Measurements from ENCODE around the gene CACNA2D3. TPM values are rescaled to one million over a fixed set of nuclear protein-coding genes. Genes with fewer than 3 reads are reported as not detected.

Gene CACNA2D3
- total and polyA plus RNA-seq, 9 donors = 1.4 to 3.1 (median 2.3) TPM

DNA sequence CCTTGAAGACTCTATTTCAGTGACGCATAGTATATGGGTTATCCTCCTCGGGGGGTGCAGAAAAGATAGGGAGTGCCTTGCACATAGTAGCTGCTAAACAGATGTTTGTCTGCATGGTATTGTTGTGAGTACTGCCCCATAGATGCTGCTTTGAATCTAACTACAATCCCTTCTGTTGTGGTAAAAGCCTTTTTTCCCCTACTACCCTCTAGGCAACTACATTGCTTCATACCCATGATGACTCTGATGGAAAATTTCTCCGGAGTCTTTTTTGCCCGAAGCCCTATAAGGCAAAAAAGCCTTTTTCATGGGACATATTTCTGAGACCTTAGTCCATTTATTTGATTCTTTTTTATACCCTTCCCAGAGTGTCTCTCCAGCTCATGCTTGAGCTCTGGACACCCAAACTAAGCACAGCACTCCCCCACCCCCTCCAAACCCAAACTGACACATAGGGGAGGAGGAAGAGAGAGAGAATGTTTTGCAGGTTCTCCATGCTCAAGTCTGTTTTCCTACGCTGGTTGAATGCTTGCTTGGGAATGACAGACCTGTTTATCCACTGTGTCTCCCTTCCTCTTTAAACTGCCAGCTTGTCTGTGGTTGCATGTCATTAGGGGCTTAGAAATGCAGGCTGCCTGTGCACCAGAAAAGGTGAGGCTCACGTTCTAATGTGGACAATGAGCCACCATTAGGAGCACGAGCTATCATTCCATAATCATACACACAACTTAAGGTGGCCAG, 752.6 kb downstream of the CACNA2D3 start:
- Histone ChIP-seq H3K27me3 (ENCODE audit: control insufficient read depth, insufficient read depth, low read length) (no peaks in the 10 kb centered on the region), H3K4me1 (ENCODE audit: control insufficient read depth, insufficient read depth, low read length) (peaks cover 15% of the 10 kb centered on the region), H3K4me3 (ENCODE audit: low read length) (no peak overlapping the region), H3K36me3 (ENCODE audit: control insufficient read depth, insufficient read depth, low read length) (no peaks in the 10 kb centered on the region), H3K27ac (ENCODE audit: low read length) (no peak overlapping the region), H3K9me3 (replicated peaks; ENCODE audit: control insufficient read depth, low read depth, low read length) (no peaks in the 10 kb centered on the region)
- 100% methylated on average over 2 of the region's 7 CpGs for WGBS (ENCODE audit: insufficient coverage)
- no peak for DNase-seq

DNA sequence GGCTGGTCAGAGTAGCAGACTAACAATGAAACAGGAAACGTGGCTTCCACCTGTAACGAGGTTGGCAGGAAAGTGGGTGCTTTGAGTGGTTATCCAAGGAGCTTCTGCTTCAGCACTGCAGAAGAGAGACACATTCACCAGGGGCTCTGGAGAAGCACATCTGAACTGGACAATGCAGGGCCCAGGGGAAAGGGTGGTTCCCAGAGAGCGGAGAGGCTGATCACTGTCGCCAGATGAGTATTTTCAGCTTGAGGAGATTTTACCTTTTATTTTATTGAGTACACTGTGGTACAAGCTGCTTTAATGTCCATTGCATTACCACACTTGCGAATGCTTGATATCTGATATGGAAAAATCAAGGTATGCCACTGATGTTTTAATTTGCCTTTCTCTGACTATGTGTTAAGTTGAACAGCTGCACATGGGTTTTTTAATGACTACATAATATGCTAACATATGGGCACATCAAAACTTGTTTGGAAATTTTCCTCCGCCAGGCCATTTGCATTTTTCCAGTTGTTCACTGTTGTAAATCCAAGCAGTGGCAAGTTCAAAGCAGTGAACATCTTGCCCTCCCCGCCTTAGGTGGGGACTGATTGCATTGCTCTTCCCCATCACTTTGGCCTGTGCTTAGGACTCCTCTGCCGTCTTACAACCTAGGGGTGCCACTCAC, 753.4 kb downstream of the CACNA2D3 start:
- Histone ChIP-seq H3K4me1 (ENCODE audit: control insufficient read depth, insufficient read depth, low read length) (peaks cover 11% of the 10 kb centered on the region), H3K36me3 (ENCODE audit: control insufficient read depth, insufficient read depth, low read length) (no peaks in the 10 kb centered on the region), H3K27me3 (ENCODE audit: control insufficient read depth, insufficient read depth, low read length) (no peaks in the 10 kb centered on the region), H3K4me3 (ENCODE audit: low read length) (no peak overlapping the region), H3K27ac (ENCODE audit: low read length) (no peak overlapping the region), H3K9me3 (replicated peaks; ENCODE audit: control insufficient read depth, low read depth, low read length) (no peaks in the 10 kb centered on the region)
- DNase-seq = no peak
- WGBS (ENCODE audit: insufficient coverage) = 75% methylated on average over 6 of the region's 8 CpGs

DNA sequence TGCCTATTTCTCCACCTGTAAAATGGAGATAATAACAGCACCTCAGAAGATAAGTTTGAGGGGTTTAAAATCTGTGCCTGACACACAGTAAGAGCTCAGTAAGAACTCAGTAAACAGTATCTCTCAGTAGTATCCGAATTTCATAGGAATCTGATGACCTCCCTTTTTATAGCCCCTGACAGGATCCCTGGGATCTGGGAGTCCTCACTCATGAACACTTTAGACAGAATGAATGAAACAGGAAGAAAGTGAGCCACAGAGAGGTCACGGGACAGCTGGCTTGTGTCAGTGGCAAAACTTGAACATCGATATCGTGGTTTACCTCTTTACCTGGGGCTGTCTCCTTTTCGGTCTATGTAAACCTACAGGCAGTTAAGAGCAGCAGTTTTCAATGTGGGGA, 754.3 kb downstream of the CACNA2D3 start:
- Histone ChIP-seq H3K36me3 (ENCODE audit: control insufficient read depth, insufficient read depth, low read length) (no peaks in the 10 kb centered on the region), H3K27me3 (ENCODE audit: control insufficient read depth, insufficient read depth, low read length) (no peaks in the 10 kb centered on the region), H3K27ac (ENCODE audit: low read length) (no peak overlapping the region), H3K4me1 (ENCODE audit: control insufficient read depth, insufficient read depth, low read length) (peaks cover 11% of the 10 kb centered on the region), H3K9me3 (replicated peaks; ENCODE audit: control insufficient read depth, low read depth, low read length) (no peaks in the 10 kb centered on the region), H3K4me3 (ENCODE audit: low read length) (no peak overlapping the region)
- DNase-seq = no peak
- WGBS (ENCODE audit: insufficient coverage) = 77% methylated on average over 3 of the region's 5 CpGs

DNA sequence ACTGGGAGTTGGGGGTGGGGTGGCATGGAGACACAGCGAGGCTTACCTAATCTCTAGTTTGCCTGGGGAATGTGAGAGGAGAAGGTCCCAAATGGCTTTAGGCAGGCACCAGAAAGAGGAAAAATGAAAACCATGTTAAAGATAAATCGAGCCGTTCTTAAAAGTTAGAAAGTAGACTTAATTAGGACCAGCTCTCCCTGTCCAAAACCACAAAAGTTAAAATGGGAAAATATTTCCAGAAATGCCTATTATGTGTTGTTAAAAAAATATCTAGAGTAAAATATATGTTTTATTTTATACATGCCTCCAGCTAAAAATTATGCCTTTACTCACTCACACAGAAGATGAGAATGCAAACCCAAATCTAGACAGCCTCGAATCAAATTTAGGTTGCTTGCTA, 755.4 kb downstream of the CACNA2D3 start:
- Histone ChIP-seq H3K4me1 (ENCODE audit: control insufficient read depth, insufficient read depth, low read length) (peaks cover 11% of the 10 kb centered on the region), H3K9me3 (replicated peaks; ENCODE audit: control insufficient read depth, low read depth, low read length) (no peaks in the 10 kb centered on the region), H3K36me3 (ENCODE audit: control insufficient read depth, insufficient read depth, low read length) (no peaks in the 10 kb centered on the region), H3K27me3 (ENCODE audit: control insufficient read depth, insufficient read depth, low read length) (no peaks in the 10 kb centered on the region), H3K27ac (ENCODE audit: low read length) (no peak overlapping the region), H3K4me3 (ENCODE audit: low read length) (no peak overlapping the region)
- WGBS (ENCODE audit: insufficient coverage) = 65% methylated on average over 2 of the region's 4 CpGs
- DNase-seq = no peak

DNA sequence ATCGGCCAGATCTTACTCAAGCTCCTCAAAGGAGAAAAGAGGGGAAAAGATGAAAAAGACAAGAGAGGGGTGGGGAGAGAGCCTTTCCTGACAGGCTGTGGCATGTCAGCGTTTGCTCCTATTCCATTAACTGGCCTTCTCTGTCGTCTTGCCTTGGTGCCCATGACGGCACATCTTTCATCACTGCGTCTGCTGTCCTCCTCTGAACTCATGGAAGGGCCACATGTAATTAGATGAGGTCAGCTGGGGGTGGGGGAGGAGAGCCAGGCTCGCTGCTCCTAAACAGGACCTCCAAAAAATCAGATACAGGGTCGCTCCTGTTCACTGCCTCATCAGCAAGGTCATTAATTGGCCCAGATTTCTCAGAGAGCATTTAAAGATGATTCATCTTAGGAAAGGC, 755.8 kb downstream of the CACNA2D3 start:
- Histone ChIP-seq H3K4me3 (ENCODE audit: low read length) (no peak overlapping the region), H3K36me3 (ENCODE audit: control insufficient read depth, insufficient read depth, low read length) (no peaks in the 10 kb centered on the region), H3K27me3 (ENCODE audit: control insufficient read depth, insufficient read depth, low read length) (no peaks in the 10 kb centered on the region), H3K4me1 (ENCODE audit: control insufficient read depth, insufficient read depth, low read length) (peaks cover 11% of the 10 kb centered on the region), H3K9me3 (replicated peaks; ENCODE audit: control insufficient read depth, low read depth, low read length) (no peaks in the 10 kb centered on the region), H3K27ac (ENCODE audit: low read length) (no peak overlapping the region)
- no peak for DNase-seq
- WGBS (ENCODE audit: insufficient coverage) = 57% methylated on average over 1 of the region's 7 CpGs

DNA sequence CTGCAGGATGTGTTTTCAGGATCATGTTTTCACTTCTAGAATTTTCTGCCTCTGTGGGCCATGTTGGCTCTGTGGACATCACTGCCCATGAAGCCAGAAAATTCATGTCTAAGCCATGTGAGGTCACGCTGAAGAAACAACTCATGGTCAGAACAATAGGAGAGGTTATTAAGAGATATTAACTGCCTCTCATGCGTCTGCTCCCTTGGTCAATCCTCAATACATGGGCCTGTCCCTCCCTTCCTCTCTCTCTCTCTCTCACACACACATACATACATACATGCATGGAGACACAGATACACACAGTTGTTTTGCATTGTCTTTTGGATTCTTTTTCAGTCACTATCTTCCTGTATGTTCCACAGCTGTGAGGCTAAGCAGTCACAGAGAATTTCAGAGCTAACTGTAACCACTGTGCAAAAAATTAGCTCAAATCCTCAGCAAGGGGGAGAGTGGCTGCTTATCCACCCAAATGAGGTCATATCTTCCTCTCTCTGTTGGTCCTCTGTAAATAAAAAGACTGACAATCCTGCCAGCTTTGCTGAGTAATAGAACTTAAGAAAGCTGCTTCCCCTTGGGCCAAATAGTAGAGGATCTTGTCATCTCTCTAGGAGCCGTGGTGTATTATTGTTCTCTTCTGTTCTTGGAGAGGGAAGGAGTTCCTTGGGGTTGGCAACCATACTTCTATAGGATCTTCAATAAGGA, 759.9 kb downstream of the CACNA2D3 start:
- H3K9me3 ChIP-seq (replicated peaks; ENCODE audit: control insufficient read depth, low read depth, low read length) = no peaks in the 10 kb centered on the region
- no peaks in the 10 kb centered on the region for H3K36me3 ChIP-seq (ENCODE audit: control insufficient read depth, insufficient read depth, low read length)
- 60% methylated on average over 1 of the region's 3 CpGs for WGBS (ENCODE audit: insufficient coverage)
- peak; percentile 96 for DNase-seq
- H3K27ac ChIP-seq (ENCODE audit: low read length) = peak overlapping the region; percentile 48
- H3K4me3 ChIP-seq (ENCODE audit: low read length) = no peak overlapping the region
- no peaks in the 10 kb centered on the region for H3K27me3 ChIP-seq (ENCODE audit: control insufficient read depth, insufficient read depth, low read length)
- H3K4me1 ChIP-seq (ENCODE audit: control insufficient read depth, insufficient read depth, low read length) = peaks cover 3% of the 10 kb centered on the region

DNA sequence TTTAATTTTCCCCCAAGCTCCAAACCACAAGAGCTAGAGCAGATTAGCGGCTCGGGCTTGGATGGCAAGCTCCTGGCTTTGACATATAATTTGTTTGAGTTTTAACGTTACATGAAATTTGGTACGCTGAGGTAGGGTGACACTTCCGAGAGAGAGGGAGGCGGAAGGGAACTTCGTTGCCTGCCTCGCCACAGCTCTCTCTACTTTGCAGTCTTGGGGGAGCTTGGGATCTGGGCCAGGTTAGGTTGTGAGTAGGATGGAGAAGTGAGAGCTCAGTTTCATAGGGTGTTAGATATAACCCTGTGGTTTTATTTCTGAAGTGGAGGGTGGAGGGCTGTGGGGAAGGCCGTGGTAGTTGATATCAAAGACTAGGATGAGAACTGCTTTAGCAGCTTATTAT, 765.8 kb downstream of the CACNA2D3 start:
- Histone ChIP-seq H3K27ac (ENCODE audit: low read length) (no peak overlapping the region), H3K4me3 (ENCODE audit: low read length) (no peak overlapping the region), H3K36me3 (ENCODE audit: control insufficient read depth, insufficient read depth, low read length) (no peaks in the 10 kb centered on the region), H3K27me3 (ENCODE audit: control insufficient read depth, insufficient read depth, low read length) (no peaks in the 10 kb centered on the region), H3K4me1 (ENCODE audit: control insufficient read depth, insufficient read depth, low read length) (peaks cover 26% of the 10 kb centered on the region), H3K9me3 (replicated peaks; ENCODE audit: control insufficient read depth, low read depth, low read length) (no peaks in the 10 kb centered on the region)
- DNase-seq = no peak
- 89% methylated on average over 8 of the region's 9 CpGs for WGBS (ENCODE audit: insufficient coverage)

DNA sequence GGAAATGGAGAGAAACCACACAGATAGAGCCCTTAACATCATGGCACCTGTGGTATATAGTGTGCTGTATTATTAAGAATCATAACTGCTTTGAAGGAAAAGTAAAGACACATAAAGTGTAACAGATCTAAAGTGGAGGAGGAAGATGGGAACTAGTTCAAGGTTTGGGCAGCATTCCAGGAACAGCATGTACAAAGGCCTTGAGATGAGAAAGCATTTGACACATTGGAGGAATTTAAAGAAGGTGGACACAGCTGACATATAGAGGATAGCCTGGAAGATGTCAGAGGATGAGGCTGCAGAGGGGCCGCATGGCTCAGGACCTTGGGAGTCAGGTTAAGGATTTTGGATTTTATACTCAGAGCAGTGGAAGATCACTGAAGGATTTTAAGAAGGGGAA, 766.5 kb downstream of the CACNA2D3 start:
- peak; percentile 52 for DNase-seq
- no peak overlapping the region for H3K4me3 ChIP-seq (ENCODE audit: low read length)
- H3K36me3 ChIP-seq (ENCODE audit: control insufficient read depth, insufficient read depth, low read length) = no peaks in the 10 kb centered on the region
- no peaks in the 10 kb centered on the region for H3K27me3 ChIP-seq (ENCODE audit: control insufficient read depth, insufficient read depth, low read length)
- peaks cover 26% of the 10 kb centered on the region for H3K4me1 ChIP-seq (ENCODE audit: control insufficient read depth, insufficient read depth, low read length)
- 60% methylated on average over 1 of the region's 1 CpG for WGBS (ENCODE audit: insufficient coverage)
- no peak overlapping the region for H3K27ac ChIP-seq (ENCODE audit: low read length)
- no peaks in the 10 kb centered on the region for H3K9me3 ChIP-seq (replicated peaks; ENCODE audit: control insufficient read depth, low read depth, low read length)

DNA sequence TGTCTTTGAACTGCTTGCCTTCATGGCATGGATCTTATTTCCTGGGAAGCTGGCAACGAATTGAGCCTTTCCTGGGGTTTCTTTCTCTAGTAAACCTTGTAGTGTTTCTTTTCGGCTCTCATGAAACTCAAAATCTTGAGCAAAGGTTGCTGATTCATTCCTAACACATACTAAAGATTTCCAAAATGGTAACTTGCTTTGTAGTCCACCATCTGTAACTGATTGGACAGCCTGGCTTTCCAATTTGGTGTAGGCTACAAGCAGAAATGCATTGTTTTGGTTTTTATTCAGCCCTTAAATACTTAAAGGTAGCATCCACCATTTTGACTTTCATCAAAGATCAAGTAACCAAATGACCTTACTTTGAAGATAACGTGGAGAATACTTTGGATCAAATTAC, 767.4 kb downstream of the CACNA2D3 start:
- Histone ChIP-seq H3K4me3 (ENCODE audit: low read length) (no peak overlapping the region), H3K4me1 (ENCODE audit: control insufficient read depth, insufficient read depth, low read length) (peaks cover 29% of the 10 kb centered on the region), H3K9me3 (replicated peaks; ENCODE audit: control insufficient read depth, low read depth, low read length) (no peaks in the 10 kb centered on the region), H3K27me3 (ENCODE audit: control insufficient read depth, insufficient read depth, low read length) (no peaks in the 10 kb centered on the region), H3K36me3 (ENCODE audit: control insufficient read depth, insufficient read depth, low read length) (no peaks in the 10 kb centered on the region), H3K27ac (ENCODE audit: low read length) (no peak overlapping the region)
- WGBS (ENCODE audit: insufficient coverage) = no CpG with 5 or more reads among the region's 3 CpGs
- DNase-seq = no peak

DNA sequence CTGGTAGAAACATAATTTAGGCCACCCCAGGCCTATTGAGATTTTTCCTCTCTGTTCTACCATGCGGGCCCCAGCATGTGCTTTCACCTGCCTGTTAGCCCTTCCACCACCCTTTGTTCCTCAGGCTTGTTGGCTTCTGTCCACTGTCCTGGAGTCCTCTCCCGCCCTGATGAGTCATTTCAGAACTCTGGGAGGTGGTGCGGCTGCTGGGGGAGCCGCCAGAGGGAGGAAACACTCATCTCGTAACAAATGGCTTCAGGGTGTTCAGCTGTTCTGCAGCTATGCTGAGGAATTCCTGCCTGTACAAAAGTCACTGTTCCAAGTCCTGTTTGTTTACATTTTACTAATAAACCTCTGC, 769.2 kb downstream of the CACNA2D3 start:
- DNase-seq = peak; percentile 96
- Histone ChIP-seq H3K27ac (ENCODE audit: low read length) (peak overlapping the region; percentile 86), H3K4me3 (ENCODE audit: low read length) (no peak overlapping the region), H3K4me1 (ENCODE audit: control insufficient read depth, insufficient read depth, low read length) (peaks cover 29% of the 10 kb centered on the region), H3K9me3 (replicated peaks; ENCODE audit: control insufficient read depth, low read depth, low read length) (no peaks in the 10 kb centered on the region), H3K36me3 (ENCODE audit: control insufficient read depth, insufficient read depth, low read length) (no peaks in the 10 kb centered on the region), H3K27me3 (ENCODE audit: control insufficient read depth, insufficient read depth, low read length) (no peaks in the 10 kb centered on the region)
- 0% methylated on average over 3 of the region's 5 CpGs for whole genome bisulfite sequencing (ENCODE audit: insufficient coverage)

Measured in muscle of leg (tissue), 11 donors.